HG02588 (cell line): ENCODE results near the gene TXN2.

Experiments used
- ATAC-seq: cut with Tn5 transposase; IDR thresholded peaks from one replicate; pipeline ENCODE4 v1.9.1; 2021; ENCODE audit warnings: mild to moderate bottlenecking, moderate library complexity; ENCODE audit not compliant: unreplicated experiment

Gene TXN2

DNA sequence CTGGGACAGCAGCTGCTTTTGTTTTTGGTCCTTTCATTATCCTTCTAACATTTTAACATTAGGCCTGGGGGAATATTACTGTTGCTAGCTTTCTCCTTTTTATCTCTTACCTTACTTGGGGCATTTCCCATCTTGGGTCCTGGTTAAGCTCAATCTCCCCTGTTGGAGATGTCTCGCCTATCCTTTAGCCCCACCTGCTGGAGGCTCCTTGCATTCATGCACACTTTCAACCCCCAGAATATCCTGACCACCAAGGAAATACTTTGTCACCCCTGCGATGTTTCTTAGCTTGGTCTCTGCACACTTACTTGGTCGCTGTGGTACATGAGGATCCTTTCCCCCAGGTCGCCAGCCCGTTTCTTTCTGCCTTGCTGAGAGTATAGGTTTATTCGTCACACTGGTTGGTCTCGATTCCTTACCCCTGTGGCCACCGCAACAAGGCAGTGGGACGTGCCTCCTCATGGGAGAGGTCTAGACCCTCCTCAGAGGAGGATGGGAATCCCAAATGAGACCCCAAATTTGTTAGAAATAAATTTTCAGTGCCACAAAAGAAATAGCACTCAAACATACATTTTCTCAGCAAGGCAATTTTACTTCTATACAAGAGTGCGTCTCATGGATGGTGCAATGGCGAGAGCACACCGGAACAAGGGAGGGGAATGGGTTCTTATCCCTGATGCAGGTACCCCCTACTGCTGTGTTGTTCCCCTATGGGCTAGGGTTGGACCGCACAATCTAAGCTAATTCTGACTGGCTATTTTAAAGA, 5.4 kb upstream of the TXN2 start:
- ATAC-seq = no peak

DNA sequence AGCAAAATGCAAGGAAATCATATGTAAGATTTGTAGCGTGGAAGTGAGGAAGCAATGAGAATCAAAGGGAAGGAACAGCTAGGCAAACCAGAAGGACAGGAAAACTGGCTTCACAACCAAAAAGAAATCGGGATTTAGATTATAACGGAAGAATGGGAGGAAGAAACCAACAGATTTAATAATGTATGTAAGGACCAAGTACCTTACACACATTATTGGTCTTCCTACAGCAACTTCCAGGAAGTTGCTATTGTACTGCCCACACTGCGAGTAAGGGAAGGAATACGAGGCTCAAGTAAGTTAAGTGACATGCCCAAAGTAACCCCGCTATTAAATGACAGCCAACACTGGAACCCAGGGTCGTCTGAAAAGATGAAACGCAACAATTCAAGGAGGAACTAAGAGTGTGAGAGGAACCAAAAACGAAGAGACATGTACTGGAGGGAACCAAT, 473 bp downstream of the TXN2 start:
- ATAC-seq = no peak

DNA sequence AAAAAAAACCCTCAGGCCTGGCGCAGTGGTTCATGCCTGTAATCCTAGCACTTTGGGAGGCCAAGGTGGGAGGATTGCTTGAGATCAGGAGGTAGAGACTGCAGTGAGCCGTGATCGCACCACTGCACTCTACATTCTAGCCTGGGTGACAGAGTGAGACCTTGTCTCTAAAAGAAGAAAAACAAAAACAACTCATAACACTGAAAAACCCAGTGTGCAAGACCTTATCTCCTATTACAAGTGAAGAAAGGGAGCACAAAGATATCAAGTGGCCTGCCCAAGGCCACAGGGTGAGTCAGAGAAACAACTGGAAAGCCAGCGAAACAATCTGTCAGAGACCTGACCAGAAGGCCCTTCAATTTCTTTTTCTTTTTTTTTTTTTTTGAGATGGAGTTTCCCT, 2.5 kb downstream of the TXN2 start:
- ATAC-seq = no peak

DNA sequence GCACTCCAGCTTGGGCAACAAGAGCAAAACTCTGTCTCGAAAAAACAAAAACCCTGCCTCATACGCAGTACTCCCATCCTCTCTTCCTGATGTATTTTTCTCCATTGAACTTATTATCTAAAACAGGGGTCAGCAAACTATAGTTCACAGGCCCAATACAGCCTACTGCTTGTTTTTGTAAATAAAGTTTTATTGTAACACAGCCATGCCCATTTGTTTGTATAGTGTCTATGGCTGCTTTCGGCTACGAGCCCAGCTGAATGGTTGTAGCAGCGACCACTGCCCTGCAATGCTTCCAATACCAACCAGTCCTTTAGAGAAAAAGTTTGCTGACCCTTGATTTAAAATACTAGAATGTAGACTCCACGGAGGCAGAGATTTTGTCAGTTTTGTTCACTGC, 6.1 kb downstream of the TXN2 start:
- no peak for ATAC-seq

DNA sequence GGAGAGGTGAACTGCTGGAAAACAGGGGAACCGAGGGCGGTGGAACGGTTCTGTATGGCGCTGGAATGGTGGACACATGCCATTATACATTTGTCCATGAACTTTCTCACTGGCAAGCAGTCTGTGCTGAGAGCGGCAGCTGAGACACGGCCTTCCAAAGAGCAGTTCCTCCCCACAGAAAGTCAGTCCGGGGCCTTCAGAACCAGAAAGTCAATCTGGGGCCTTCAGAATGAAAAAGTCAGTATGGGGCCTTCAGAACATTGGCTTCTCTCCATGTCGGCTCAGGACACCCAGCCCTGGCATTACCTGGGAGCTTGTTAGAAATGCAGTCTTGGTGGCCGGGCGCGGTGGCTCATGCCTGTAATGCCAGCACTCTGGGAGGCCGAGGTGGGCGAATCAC, 8.8 kb downstream of the TXN2 start:
- no peak for ATAC-seq

DNA sequence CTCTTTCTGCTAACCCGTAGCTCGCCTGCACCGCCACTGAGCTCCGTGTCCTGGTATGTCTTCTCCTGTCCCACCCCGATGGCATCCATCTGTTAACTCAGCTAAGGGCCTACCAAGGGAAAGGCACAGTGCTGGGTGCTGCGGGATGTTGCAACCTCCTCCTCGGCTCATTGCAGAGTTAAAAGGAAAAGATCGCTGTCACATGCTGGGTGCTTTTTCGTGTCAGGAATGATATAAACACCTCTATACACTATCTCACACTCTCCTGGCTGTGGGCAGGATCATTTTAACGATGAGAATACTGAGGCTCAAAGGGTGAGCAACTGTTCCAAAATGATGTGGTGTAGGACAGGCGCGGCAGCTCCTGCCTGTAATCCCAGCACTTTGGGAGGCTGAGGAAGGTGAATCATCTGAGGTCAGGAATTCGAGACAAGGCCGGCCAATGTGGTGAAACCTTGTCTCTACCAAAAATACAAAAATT, 10.1 kb downstream of the TXN2 start:
- no peak for ATAC-seq

DNA sequence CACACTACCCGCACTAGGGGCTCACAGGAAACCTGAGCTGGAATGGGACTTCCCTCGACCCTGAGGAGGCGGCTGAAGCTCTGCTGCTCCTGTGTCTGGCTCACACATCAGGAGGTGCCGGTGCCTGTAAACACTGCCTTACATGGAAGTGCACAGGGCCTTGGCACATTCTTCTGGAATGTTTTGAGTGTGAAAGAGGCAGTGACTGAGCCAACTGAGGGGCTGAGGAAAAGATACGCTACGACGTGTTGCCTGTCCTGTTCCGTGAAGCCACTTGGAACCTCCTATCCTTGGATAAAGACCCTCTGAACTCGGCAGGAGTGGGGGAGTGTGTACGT, 10.5 kb downstream of the TXN2 start:
- no peak for ATAC-seq

DNA sequence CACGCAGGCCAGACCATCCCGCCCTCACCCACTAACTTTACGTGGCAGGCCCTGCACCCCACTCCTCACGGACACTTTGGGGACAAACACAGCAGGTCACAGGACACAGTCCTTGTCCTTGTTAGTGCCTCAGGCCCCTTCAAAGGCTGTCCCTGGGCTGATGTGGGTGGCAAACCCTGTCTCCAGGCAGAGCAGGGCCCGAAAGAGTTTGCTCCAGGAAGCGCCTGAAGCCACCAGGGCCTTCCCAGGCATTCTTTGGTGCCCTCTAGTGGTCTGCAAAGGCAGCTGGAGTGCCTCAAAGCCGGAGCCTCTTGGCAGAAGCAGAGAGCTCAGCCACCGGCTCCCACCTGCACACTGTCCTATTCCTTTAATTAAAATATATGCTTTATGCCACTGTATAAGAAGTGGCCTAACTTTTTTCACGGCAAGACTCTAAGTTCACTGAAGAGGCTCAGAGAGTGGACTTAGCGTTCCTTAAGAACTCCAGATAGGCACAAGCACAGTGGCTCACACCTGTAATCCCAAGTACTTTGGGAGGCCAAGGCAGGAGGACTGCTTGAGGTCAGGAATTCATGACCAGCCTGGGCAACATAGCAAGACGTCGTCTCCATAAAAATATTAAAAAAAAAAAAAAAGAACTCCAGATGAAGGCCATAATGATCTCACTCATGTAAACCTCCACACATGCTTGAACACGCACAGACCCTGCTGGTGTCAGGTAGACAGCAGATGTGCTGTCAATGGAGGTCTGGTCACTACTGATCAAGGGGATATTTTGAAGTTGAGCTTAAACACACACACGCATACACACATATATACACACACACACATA, 11.1 kb downstream of the TXN2 start:
- ATAC-seq = no peak

DNA sequence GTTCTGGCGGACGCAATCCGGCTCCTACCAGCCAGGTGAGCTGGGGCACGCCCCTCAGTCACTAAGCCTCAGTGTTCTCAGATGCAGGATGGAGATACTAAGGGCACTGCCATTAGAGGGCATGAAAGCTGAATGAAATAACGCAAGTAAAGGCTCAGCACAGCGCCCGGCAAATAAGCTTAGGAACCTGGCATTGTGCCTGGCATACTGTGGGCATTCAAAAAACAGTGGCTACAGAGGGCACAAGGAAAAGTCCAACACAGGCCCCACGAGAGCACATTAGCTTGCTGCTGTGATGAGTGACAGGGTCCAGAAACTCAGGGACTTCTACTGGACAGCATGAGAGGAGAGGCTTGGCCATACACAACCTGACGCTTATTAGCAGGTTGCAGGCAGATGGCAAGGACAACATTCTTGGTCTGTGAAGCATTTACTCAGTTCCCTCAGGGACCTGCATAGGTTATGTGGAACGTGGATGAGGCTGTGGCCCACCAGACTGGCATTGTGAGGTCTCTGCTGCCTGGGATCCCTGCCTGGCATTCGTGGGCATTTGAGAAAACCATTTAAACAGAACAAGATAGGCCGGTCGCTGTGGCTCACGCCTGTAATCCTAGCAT, 12.2 kb downstream of the TXN2 start:
- ATAC-seq = no peak

DNA sequence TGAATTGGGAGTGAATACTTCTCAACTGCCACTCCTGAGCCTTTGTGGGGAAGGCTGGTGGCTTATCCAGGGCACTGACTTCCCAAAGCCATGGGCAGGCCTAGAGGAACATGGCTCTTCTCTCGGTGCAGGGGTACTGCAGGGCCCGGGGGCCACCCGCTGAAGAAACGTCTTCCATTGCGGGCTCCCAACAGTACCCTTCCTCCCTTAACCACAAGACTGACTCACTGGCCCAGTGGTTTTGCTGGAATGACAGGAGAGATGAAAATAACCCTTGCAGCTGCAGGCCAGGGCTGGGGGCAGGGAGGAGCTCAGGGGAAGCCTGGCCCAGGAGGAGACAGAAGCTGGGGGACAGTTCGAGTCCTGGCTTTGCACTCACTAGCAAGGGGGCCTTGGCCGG, 13.5 kb downstream of the TXN2 start:
- no peak for ATAC-seq

DNA sequence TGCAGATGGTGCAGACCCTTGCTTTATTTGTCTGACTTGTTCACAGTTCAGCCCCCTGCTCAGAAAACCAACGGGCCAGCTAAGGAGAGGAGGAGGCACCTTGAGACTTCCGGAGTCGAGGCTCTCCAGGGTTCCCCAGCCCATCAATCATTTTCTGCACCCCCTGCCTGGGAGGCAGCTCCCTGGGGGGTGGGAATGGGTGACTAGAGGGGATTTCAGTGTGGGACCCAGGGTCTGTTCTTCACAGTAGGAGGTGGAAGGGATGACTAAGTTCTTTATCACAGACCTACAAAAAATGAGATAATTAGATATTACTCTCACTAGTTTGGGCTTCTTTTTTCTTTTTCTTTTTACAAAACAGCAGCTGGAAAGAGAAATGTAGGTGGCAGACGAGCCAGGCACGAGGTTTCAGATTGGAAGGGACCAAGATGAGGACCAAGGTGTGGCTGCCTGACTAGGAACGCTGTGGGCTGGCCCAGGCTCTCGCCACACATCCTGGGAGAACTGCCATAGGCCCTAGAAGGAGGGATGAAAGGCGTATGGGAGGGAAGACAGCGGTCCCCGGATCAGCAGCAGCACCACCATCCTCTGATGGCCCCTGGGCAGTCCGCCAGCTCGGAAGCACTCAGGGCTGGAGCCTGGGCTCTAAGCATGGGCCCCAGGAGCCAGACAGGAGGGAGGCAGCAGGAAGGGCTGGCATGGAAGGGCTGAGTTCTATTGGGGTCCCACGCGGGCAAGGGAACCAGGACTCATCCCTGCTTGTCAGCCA, 14.2 kb downstream of the TXN2 start:
- no peak for ATAC-seq

DNA sequence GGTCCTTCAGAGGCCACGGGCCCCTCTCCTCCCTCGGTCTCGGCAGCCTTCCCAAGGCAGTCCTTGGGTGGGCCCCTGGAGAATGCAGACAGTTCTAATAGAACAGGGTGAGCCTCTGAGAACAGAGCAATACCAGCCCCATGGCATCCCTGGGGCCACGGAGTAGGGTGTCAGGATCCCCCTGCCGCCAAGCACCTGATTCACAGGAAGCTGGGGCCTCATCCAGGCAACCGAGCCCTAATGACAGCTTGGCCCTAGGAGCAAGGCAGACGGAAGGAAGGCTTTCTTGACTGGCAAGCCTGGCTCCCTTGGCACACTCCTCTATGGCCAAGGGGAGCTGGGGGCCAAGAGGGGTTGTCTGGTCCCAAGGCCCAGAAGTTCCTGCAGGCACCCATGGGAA, 15.2 kb downstream of the TXN2 start:
- ATAC-seq = no peak

DNA sequence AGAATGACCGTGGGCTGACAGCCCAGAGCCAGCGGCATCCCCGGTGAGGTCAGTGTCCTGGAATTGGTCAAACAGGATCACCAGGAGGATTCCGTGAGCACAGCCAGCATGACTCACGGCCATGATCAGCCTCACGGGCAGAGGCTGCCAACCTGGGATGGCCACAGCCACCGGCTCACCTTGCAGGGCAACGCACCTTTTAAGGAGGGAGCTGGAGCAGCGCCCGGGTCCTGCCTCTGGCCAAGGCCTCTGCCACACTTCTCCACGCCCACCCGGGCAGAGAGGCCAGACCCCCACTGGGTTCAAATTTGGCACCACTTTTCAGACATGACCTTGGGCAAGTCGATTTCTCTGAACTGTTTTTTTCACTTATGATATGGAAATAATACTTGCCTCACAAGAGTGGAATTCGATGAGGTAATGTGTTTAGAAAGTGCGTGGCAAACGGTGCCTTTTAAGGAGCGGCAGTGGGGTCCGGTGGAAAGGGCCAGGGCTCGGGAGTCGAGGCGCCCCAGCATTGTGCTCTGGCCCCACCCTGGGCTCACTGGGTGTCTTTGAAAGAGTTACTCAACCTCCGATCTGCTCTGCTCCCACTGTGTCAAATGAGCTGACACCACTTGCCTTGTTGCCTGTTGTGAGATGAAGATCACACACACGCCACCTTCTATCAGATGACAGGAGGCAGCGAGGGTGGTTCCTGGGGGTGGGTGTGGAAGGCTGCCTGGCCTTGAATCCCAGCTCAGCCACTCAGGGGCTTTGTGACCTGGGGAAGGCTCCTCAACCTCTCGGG, 16.0 kb downstream of the TXN2 start:
- no peak for ATAC-seq

DNA sequence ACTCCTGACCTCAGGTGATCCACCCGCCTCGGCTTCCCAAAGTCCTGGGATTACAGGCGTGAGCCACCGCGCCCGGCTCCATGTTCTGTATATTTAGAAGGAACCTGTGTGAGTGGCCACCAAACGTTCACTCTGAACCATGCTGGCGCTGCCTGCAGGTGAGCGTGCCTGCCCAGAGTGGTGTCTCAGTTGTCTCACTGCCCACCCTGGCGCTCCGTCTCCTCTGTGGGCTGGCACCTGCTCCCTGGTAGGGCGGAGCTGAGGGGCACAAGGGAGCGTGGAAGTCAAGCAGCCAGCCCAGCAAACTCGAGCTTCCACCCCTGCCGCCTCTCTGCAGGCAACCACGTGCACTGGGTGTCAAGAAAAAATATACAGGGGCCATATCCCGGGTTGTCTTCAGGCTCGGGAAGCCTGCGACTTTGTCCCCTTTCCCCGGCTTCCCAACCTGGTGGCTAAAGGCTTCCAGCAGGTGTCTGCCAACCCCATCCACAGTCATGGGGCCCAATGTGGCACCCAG, 16.7 kb downstream of the TXN2 start:
- ATAC-seq = no peak

DNA sequence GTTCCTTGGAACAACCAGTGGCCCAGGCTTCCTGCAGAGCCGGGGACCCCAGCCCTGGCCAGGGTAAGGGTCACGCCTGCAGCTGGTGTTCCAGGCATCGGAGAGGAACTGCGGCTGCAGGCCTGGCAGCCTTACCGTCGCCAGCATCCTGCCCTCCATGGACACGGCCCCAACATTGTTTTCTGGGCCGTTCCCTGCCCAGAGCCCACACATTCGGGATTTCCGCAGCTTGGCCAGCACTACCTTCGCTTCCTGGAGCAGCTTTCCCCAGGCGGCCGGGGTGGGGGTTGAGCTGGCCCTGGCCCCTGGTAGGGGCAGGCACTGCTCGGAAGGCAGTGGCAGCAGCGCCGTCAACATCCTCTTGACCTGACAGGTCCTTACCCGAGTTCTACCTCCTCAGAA, 17.7 kb downstream of the TXN2 start:
- ATAC-seq = no peak

DNA sequence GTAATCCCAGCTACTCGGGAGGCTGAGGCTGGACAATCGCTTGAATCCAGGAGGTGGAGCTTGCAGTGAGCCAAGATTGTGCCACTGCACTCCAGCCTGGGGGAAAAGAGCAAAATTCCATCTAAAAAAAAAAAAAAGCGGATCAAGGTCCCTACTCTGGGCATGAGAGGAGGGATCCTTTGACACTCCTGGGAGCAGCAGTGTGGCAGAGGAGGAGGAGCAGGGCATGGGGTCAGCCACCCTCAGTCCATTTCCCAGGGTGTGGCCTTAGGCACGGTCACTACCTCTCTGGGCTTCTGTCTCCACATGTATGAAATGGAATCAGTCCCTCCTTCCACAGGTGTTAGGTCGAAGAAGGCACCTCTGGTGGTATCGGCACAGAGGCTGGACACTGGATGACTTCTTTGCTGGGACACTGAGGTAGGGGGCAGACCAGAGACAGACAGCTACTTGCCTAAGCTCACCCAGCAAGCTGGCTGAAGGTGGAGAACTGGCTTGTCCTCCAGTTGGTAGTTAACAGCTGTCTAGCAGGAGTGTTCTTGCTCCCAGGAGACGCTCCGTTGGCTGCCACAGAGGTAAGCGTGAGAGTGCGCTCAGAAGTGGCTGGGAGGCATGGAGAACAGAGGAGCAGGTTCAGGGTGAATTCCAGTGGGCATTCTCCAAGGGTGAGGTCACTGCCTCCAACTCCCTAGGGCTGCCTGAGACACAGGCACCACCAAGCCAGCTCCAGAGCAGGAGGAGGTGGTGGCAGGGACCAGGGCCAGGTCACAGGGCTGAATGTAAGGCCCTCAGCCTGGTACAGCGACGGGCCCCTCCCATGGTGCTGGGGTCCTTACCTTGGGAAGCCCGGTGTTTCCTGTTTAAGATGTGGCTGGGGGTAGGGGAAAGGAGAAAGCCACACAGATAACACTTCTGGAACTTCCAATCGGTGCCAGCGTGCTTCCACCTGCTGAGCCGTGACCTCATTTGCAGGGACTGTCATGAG, 19.5 kb downstream of the TXN2 start:
- no peak for ATAC-seq

DNA sequence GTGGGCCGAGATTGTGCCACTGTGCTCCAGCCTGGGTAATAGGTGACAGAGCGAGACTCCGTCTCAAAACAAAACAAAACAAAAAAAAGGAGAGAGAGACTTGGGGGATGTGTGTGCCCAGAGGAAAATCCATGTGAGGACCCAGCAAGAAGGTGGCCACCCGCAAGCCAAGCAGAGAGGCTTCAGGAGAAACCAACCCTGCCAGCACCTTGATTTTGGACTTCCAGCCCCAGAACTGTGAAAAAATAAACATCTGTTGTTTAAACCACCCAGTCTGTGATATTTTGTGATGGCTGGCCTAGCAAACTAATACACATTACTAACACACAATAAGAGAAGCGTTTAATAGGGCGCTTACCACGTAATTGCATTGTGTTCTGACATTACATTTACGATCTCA, 21.2 kb downstream of the TXN2 start:
- no peak for ATAC-seq

DNA sequence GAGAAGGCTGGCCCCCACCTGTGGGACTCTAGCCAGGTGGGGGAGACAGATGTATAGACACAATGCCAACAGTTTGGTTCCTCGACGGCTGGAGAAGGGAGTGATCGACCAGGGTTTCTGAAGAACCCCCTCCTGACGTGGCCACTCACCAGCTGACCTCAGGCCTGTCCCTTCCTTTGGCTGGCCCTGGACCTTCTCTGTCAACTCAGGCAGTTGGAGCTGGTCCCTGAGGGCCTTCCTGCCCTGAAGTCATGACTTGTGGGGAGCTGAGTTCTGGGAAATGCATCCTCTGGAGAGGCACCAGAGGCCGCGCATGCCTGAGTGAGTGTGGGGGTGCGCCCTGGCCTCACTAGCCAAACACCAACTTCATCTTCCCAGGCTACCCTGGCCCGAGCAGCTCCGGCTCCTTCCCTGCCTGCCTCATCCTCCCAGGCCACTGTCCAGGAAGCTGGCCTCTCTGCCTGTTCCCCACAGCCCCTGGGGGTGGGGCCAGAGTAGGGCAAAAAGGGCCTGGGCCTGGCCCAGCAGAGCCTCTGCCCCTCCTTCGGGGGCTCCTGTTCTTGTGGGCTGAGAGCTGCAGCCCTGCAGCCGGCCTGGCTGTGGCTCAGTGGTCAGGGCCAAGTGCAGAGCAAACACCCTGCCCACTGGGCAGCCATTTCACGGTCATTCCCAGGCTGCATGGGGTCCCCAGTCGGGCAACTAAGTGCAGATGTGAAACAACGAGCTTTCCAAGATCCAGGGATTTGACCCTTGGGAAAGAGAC, 23.6 kb downstream of the TXN2 start:
- ATAC-seq = no peak
